NB4 (cell line): Measurements from ENCODE around the gene WNT7B.

Experiments
- CTCF ChIP-seq: IDR thresholded peaks from one replicate; pipeline ENCODE4 v1.5.1; 2012; ENCODE audit warnings: low read depth, low read length
- POLR2A ChIP-seq: IDR thresholded peaks from 2 replicates; pipeline ENCODE4 v1.6.1; 2011; ENCODE audit warnings: mild to moderate bottlenecking; ENCODE audit not compliant: insufficient read length; ENCODE audit errors: extremely low read depth

GRCh38 chr22:45972889-45973253, 4.1 kb downstream of the WNT7B start:
- no peak for TF ChIP-seq CTCF
- TF ChIP-seq POLR2A: no peak
